Calu3 (cell line): ENCODE results near the gene DIS3L2. TPM values are rescaled to one million over a fixed set of nuclear protein-coding genes. Genes with fewer than 3 reads are reported as not detected.

Experiments
- BruUV-seq: library from RNA; stranded (reverse); fragments of 400-500 nt; replicated peaks from 2 replicates; lab custom pipeline; 2021; lab: Mats Ljungman, UMichigan
- CTCF ChIA-PET: fragments of 300-600 bp; sonication (Branson Sonifier 250); formaldehyde crosslinking; loops from one replicate; lab custom pipeline; 2022; ENCODE audit warnings: antibody characterized with exemption; lab: Charles Lee
- DNase-seq: peaks from one replicate; pipeline ENCODE4 v3.0.0; 2022
- H3K27ac Mint-ChIP-seq: one replicate; pipeline ENCODE4 v1.8.0; 2022; ENCODE audit warnings: mixed read lengths; ENCODE audit not compliant: unreplicated experiment
- H3K27me3 Mint-ChIP-seq: one replicate; pipeline ENCODE4 v1.8.0; 2022; ENCODE audit warnings: mixed read lengths; ENCODE audit not compliant: unreplicated experiment
- H3K36me3 Mint-ChIP-seq: one replicate; pipeline ENCODE4 v1.8.0; 2022; ENCODE audit warnings: mild to moderate bottlenecking, moderate library complexity, mixed read lengths; ENCODE audit not compliant: insufficient read depth, unreplicated experiment
- H3K4me1 Mint-ChIP-seq: one replicate; pipeline ENCODE4 v1.8.0; 2022; ENCODE audit warnings: mild to moderate bottlenecking, low read depth, mixed read lengths; ENCODE audit not compliant: unreplicated experiment
- H3K4me3 Mint-ChIP-seq: one replicate; pipeline ENCODE4 v1.8.0; 2022; ENCODE audit warnings: mild to moderate bottlenecking, low read depth, moderate library complexity, mixed read lengths; ENCODE audit not compliant: unreplicated experiment
- H3K9me3 Mint-ChIP-seq: one replicate; pipeline ENCODE4 v1.8.0; 2022; ENCODE audit warnings: low read depth, mixed read lengths; ENCODE audit not compliant: unreplicated experiment
- intact Hi-C: fragments of 100-400 bp; cut with micrococcal nuclease; formaldehyde crosslinking; loops from one replicate; pipeline ENCODE4 v1.10.0; 2022; ENCODE audit not compliant: unreplicated experiment
- total RNA-seq: library from RNA; stranded (reverse); gene quantifications from 2 replicates; pipeline ENCODE4 v1.2.3, GENCODE V29; 2022
- TF ChIP-seq, protein P1 (sequence below): fragments of 200-600 bp; IDR thresholded peaks from one replicate; pipeline ENCODE4 v1.8.0; 2022; ENCODE audit warnings: antibody characterized with exemption; ENCODE audit not compliant: unreplicated experiment

DIS3L2 gene
- total RNA-seq, 1 experiment from 2014 or later, result 46.0 TPM

GRCh38 chr2:232134939-232135338 lies 173.4 kb downstream of the DIS3L2 start:
- no peaks in the 10 kb centered on the region for H3K9me3 Mint-ChIP-seq
- DNase-seq, result no peak
- intact Hi-C loops, result no loop called here
- no TSS peak for BruUV-seq
- CTCF ChIA-PET, result no interaction called here
- peaks cover 8% of the 10 kb centered on the region for H3K4me1 Mint-ChIP-seq
- TF ChIP-seq, protein P1, sequence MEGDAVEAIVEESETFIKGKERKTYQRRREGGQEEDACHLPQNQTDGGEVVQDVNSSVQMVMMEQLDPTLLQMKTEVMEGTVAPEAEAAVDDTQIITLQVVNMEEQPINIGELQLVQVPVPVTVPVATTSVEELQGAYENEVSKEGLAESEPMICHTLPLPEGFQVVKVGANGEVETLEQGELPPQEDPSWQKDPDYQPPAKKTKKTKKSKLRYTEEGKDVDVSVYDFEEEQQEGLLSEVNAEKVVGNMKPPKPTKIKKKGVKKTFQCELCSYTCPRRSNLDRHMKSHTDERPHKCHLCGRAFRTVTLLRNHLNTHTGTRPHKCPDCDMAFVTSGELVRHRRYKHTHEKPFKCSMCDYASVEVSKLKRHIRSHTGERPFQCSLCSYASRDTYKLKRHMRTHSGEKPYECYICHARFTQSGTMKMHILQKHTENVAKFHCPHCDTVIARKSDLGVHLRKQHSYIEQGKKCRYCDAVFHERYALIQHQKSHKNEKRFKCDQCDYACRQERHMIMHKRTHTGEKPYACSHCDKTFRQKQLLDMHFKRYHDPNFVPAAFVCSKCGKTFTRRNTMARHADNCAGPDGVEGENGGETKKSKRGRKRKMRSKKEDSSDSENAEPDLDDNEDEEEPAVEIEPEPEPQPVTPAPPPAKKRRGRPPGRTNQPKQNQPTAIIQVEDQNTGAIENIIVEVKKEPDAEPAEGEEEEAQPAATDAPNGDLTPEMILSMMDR, result no peak
- no peaks in the 10 kb centered on the region for H3K27me3 Mint-ChIP-seq
- H3K27ac Mint-ChIP-seq, result no peak overlapping the region
- no peak overlapping the region for H3K4me3 Mint-ChIP-seq
- H3K36me3 Mint-ChIP-seq, result no peaks in the 10 kb centered on the region

DNA sequence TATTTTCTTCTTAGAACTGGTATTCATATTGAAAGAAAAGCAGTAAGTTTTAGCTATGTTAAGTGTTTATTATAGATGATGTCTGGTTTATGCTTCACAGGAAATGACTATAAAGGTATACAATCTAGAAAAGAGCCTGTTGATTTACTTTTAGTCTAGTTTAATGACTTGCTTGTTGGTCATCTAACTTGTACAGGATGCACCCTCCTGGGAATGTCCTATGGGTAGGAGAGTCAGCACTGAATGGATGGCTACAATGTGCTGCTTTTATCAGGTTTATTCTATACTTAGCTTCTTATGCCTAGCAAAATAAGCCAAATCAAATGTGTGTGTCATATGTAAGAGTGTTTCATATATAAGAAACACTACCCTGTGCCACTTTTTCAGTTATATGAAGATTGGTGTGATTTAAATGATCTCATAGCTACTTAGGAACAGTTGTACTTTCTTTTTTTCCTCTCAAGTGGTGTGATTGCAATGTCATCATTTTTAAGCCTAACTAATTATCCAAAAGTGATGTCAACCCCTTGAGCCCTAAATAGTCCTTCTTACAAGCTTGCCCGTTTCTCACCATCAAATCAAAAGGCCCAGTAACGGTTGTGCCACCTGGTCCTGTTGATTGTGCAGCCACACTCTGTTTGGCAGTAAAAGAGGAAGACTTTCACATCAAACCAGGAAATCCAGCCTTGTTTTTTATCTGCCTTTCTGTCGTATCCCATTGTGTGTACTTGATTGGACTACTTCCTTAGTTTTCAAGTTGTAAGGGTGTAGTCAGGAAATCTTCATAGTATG lies 176.0 kb downstream of the DIS3L2 start:
- no peak overlapping the region for H3K4me3 Mint-ChIP-seq
- H3K36me3 Mint-ChIP-seq, result no peaks in the 10 kb centered on the region
- BruUV-seq, result no TSS peak
- intact Hi-C loops, result no loop called here
- no peaks in the 10 kb centered on the region for H3K27me3 Mint-ChIP-seq
- no peak overlapping the region for H3K27ac Mint-ChIP-seq
- CTCF ChIA-PET, result no interaction called here
- TF ChIP-seq, protein P1, result no peak
- H3K9me3 Mint-ChIP-seq, result no peaks in the 10 kb centered on the region
- H3K4me1 Mint-ChIP-seq, result peaks cover under 1% of the 10 kb centered on the region
- DNase-seq, result no peak

- Mint-ChIP-seq H3K27me3 (no peaks in the 10 kb centered on the region), H3K36me3 (no peaks in the 10 kb centered on the region), H3K9me3 (no peaks in the 10 kb centered on the region), H3K4me3 (no peak overlapping the region), H3K4me1 (no peaks in the 10 kb centered on the region), H3K27ac (no peak overlapping the region)
- CTCF ChIA-PET, result no interaction called here
- TF ChIP-seq, protein P1, result no peak
- DNase-seq, result no peak
- no TSS peak for BruUV-seq
- intact Hi-C loops, result no loop called here
These were observed 176.9 kb downstream of the DIS3L2 start for GRCh38 chr2:232138441-232138840.

DNA sequence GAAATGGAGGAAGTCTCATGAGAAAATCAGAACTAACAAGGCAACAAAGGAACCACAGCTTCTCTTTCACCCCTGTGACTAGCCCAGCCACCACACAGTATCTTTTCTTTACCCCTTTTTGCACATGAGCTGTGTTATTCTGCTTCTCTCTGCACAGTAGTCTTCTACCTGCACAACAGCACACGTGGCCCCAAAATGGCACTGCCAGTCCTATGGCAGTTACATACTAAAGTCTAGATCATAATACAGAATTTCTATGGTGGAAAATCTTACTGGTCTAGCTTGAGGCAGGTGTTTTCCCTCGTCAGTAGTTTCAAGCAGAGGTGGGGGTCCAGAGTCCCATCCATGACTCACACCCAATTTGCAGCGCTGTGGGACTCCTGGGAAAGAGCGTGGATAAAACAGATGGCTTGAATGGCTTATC lies 177.7 kb downstream of the DIS3L2 start:
- H3K4me3 Mint-ChIP-seq, result no peak overlapping the region
- H3K4me1 Mint-ChIP-seq, result no peaks in the 10 kb centered on the region
- no peaks in the 10 kb centered on the region for H3K36me3 Mint-ChIP-seq
- CTCF ChIA-PET, result no interaction called here
- no TSS peak for BruUV-seq
- no peak for DNase-seq
- H3K27me3 Mint-ChIP-seq, result no peaks in the 10 kb centered on the region
- intact Hi-C loops, result no loop called here
- H3K9me3 Mint-ChIP-seq, result no peaks in the 10 kb centered on the region
- TF ChIP-seq, protein P1, result no peak
- no peak overlapping the region for H3K27ac Mint-ChIP-seq
